GM23338 (cell line): ENCODE data around the gene MAP2K5. TPM values are rescaled to one million over a fixed set of nuclear protein-coding genes. Genes with fewer than 3 reads are reported as not detected.

Experiments used
- ATAC-seq: fragments of 200-7000 bp; cut with Tn5 transposase; 3 replicates; pipeline ENCODE4 v1.9.1; 2020
- DNase-seq: peaks from one replicate; pipeline ENCODE4 v3.0.0-alpha.2; 2015; ENCODE audit warnings: low spot score
- H2AFZ ChIP-seq: fragments of 200-600 bp; sonication (generic); 2 replicates; pipeline ENCODE4 v1.8.0; 2016; ENCODE audit warnings: antibody characterized with exemption, mild to moderate bottlenecking, moderate library complexity
- H3F3A ChIP-seq: fragments of 200-600 bp; sonication (generic); replicated peaks from 2 replicates; pipeline ENCODE4 v1.8.0; 2017; ENCODE audit warnings: antibody characterized with exemption, mixed run types, low read depth
- H3K27ac ChIP-seq: fragments of 200-600 bp; sonication (generic); 2 replicates; pipeline ENCODE4 v1.6.1; 2016; ENCODE audit warnings: low read depth
- H3K27me3 ChIP-seq: fragments of 200-600 bp; sonication (generic); 2 replicates; pipeline ENCODE4 v1.8.0; 2016; ENCODE audit warnings: mild to moderate bottlenecking, mixed run types, moderate library complexity; ENCODE audit not compliant: insufficient read depth
- H3K36me3 ChIP-seq: fragments of 200-600 bp; sonication (generic); 2 replicates; pipeline ENCODE4 v1.8.0; 2016; ENCODE audit warnings: mild to moderate bottlenecking; ENCODE audit not compliant: insufficient read depth
- H3K4me1 ChIP-seq: fragments of 200-600 bp; sonication (generic); 2 replicates; pipeline ENCODE4 v1.8.0; 2016; ENCODE audit warnings: mild to moderate bottlenecking, moderate library complexity; ENCODE audit not compliant: insufficient read depth
- H3K4me2 ChIP-seq: fragments of 200-600 bp; sonication (generic); 2 replicates; pipeline ENCODE4 v1.7.1; 2017; ENCODE audit warnings: mixed run types
- H3K4me3 ChIP-seq: fragments of 200-600 bp; sonication (generic); 2 replicates; pipeline ENCODE4 v1.6.1; 2016; ENCODE audit warnings: mixed run types
- H3K79me2 ChIP-seq: fragments of 200-600 bp; sonication (generic); replicated peaks from 2 replicates; pipeline ENCODE4 v1.8.0; 2017; ENCODE audit warnings: mild to moderate bottlenecking; ENCODE audit not compliant: insufficient read depth
- H3K9me2 ChIP-seq: fragments of 200-600 bp; sonication (generic); 2 replicates; pipeline ENCODE4 v1.8.0; 2017; ENCODE audit not compliant: insufficient read depth
- H4K20me1 ChIP-seq: fragments of 200-600 bp; sonication (generic); replicated peaks from 2 replicates; pipeline ENCODE4 v1.8.0; 2017; ENCODE audit warnings: mild to moderate bottlenecking; ENCODE audit not compliant: insufficient read depth
- H3K27ac Mint-ChIP-seq: 2 replicates; pipeline ENCODE4 v1.8.0; 2020; ENCODE audit warnings: inconsistent platforms, mild to moderate bottlenecking, moderate library complexity, mixed read lengths
- H3K27me3 Mint-ChIP-seq: 3 replicates; pipeline ENCODE4 v1.8.0; 2022; ENCODE audit warnings: low read depth, mild to moderate bottlenecking, moderate library complexity, mixed read lengths, inconsistent platforms; ENCODE audit not compliant: insufficient read depth, poor library complexity
- H3K36me3 Mint-ChIP-seq: 3 replicates; pipeline ENCODE4 v1.8.0; 2021; ENCODE audit warnings: low read depth, mild to moderate bottlenecking, inconsistent platforms, moderate library complexity, mixed read lengths
- H3K4me1 Mint-ChIP-seq: 3 replicates; pipeline ENCODE4 v1.8.0; 2020; ENCODE audit warnings: mild to moderate bottlenecking, inconsistent platforms, mixed read lengths
- H3K4me3 Mint-ChIP-seq: 3 replicates; pipeline ENCODE4 v1.8.0; 2021; ENCODE audit warnings: moderate library complexity, mild to moderate bottlenecking, inconsistent platforms, mixed read lengths
- H3K9me3 Mint-ChIP-seq: 3 replicates; pipeline ENCODE4 v1.8.0; 2020; ENCODE audit warnings: moderate library complexity, mild to moderate bottlenecking, inconsistent platforms, mixed read lengths
- CREB1 ChIP-seq: fragments of 250-450 bp; sonication (Bioruptor Pico); IDR thresholded peaks from 2 replicates; pipeline ENCODE4 v1.5.0; 2020; ENCODE audit warnings: low read depth, mild to moderate bottlenecking, moderate library complexity
- CTCF ChIP-seq, 2 experiments: fragments of 200-600 bp in 1 of 2; sonication (generic) in 1 of 2; conservative IDR thresholded peaks; 2 replicates each; pipeline versions ENCODE4 v1.5.1 to v1.6.1; 2016 to 2017; ENCODE audit warnings: antibody characterized with exemption in 2 of 2, low read depth in 2 of 2, mild to moderate bottlenecking in 2 of 2, moderate library complexity in 1 of 2
- EZH2 ChIP-seq: fragments of 200-600 bp; sonication (generic); IDR thresholded peaks from one replicate; pipeline ENCODE4 v1.8.0; 2017; ENCODE audit warnings: antibody characterized with exemption, mild to moderate bottlenecking, low read depth; ENCODE audit not compliant: unreplicated experiment
- NANOG ChIP-seq: IDR thresholded peaks from 2 replicates; pipeline ENCODE4 v1.6.1; 2016; ENCODE audit warnings: antibody characterized with exemption, borderline replicate concordance
- POLR2AphosphoS5 ChIP-seq: IDR thresholded peaks from 2 replicates; pipeline ENCODE4 v1.6.1; 2016; ENCODE audit warnings: antibody characterized with exemption, low read depth
- STAT1 ChIP-seq: IDR thresholded peaks from one replicate; pipeline ENCODE4 v1.6.1; 2016; ENCODE audit warnings: antibody characterized with exemption; ENCODE audit not compliant: unreplicated experiment
- ZNF114 ChIP-seq: fragments of 250-450 bp; sonication (Bioruptor Pico); IDR thresholded peaks from 2 replicates; pipeline ENCODE4 v1.5.0; 2020; ENCODE audit warnings: mild to moderate bottlenecking, moderate library complexity
- ZNF331 ChIP-seq: fragments of 250-450 bp; sonication (Bioruptor Pico); IDR thresholded peaks from 2 replicates; pipeline ENCODE4 v1.5.0; 2020; ENCODE audit warnings: low read depth, mild to moderate bottlenecking, moderate library complexity
- polyA plus RNA-seq: library from polyadenylated mRNA; unstranded; fragments of >200 nt; fragmentation: Nextera tagmentation; extraction: Ambion mirVana; gene quantifications from 2 replicates; pipeline ENCODE4 v1.2.1, GENCODE V29; 2016
- total RNA-seq: library from RNA; depleted of rRNA; stranded (reverse); fragments of >200 nt; shearing (Covaris generic); gene quantifications from 2 replicates; pipeline ENCODE4 v1.2.3, GENCODE V29; 2014
- TF ChIP-seq, protein P1 (sequence below): IDR thresholded peaks from one replicate; pipeline ENCODE4 v1.6.1; 2018; ENCODE audit warnings: antibody characterized with exemption; ENCODE audit not compliant: unreplicated experiment
- TF ChIP-seq, protein P2 (sequence below): IDR thresholded peaks from 2 replicates; pipeline ENCODE4 v1.6.1; 2016; ENCODE audit warnings: antibody characterized with exemption

Gene MAP2K5
- total and polyA plus RNA-seq, 2 experiments from 2014 or later = 6.5 to 13.6 TPM

- H3F3A ChIP-seq = no peaks in the 10 kb centered on the region
- H3K79me2 ChIP-seq = no peaks in the 10 kb centered on the region
- no peaks in the 10 kb centered on the region for H3K27me3 ChIP-seq
- no peak for DNase-seq
- H4K20me1 ChIP-seq = no peaks in the 10 kb centered on the region
- Mint-ChIP-seq H3K27me3 (peaks cover 23% of the 10 kb centered on the region), H3K9me3 (no peaks in the 10 kb centered on the region), H3K4me3 (no peak overlapping the region), H3K27ac (no peak overlapping the region), H3K36me3 (no peaks in the 10 kb centered on the region; the same call in 2 of the 3 replicates), H3K4me1 (peaks cover 34% of the 10 kb centered on the region)
- no peak overlapping the region for H2AFZ ChIP-seq
- no peak for ATAC-seq
- H3K4me1 ChIP-seq = peaks cover 7% of the 10 kb centered on the region
- H3K9me2 ChIP-seq = no peaks in the 10 kb centered on the region
- no peaks in the 10 kb centered on the region for H3K36me3 ChIP-seq
- TF ChIP-seq ZNF114 (CRISPR knock-in tag) (no peak), EZH2 (no peak)
- TF ChIP-seq, protein P1, sequence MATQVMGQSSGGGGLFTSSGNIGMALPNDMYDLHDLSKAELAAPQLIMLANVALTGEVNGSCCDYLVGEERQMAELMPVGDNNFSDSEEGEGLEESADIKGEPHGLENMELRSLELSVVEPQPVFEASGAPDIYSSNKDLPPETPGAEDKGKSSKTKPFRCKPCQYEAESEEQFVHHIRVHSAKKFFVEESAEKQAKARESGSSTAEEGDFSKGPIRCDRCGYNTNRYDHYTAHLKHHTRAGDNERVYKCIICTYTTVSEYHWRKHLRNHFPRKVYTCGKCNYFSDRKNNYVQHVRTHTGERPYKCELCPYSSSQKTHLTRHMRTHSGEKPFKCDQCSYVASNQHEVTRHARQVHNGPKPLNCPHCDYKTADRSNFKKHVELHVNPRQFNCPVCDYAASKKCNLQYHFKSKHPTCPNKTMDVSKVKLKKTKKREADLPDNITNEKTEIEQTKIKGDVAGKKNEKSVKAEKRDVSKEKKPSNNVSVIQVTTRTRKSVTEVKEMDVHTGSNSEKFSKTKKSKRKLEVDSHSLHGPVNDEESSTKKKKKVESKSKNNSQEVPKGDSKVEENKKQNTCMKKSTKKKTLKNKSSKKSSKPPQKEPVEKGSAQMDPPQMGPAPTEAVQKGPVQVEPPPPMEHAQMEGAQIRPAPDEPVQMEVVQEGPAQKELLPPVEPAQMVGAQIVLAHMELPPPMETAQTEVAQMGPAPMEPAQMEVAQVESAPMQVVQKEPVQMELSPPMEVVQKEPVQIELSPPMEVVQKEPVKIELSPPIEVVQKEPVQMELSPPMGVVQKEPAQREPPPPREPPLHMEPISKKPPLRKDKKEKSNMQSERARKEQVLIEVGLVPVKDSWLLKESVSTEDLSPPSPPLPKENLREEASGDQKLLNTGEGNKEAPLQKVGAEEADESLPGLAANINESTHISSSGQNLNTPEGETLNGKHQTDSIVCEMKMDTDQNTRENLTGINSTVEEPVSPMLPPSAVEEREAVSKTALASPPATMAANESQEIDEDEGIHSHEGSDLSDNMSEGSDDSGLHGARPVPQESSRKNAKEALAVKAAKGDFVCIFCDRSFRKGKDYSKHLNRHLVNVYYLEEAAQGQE = no peak
- TF ChIP-seq, protein P2, sequence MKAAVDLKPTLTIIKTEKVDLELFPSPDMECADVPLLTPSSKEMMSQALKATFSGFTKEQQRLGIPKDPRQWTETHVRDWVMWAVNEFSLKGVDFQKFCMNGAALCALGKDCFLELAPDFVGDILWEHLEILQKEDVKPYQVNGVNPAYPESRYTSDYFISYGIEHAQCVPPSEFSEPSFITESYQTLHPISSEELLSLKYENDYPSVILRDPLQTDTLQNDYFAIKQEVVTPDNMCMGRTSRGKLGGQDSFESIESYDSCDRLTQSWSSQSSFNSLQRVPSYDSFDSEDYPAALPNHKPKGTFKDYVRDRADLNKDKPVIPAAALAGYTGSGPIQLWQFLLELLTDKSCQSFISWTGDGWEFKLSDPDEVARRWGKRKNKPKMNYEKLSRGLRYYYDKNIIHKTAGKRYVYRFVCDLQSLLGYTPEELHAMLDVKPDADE = no peak
- H3K4me2 ChIP-seq = no peak overlapping the region
- no peak overlapping the region for H3K27ac ChIP-seq
- H3K4me3 ChIP-seq = no peak overlapping the region
Observed at GRCh38 chr15:67809441-67809840, 266.9 kb downstream of the MAP2K5 start.

DNA sequence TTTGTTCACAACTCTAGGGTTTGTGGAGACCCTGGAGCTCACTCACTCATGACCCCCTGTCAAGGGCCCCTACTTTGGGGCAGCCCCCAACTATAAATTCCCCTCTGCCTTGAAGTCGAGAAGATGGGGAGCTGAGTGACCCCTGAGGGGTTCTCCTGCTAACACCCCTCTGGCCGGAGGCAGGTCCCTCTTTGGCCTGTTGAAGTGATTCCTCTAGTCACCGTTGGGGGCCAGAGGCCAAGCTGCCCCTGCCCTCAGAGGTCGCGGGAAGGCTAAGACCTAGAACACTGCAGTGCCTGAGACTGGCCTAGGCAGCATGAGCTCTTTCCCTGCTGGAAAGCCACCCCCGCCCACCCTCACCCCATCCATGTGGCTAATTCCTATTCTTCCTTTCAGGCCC, 267.4 kb downstream of the MAP2K5 start:
- Mint-ChIP-seq H3K4me3 (no peak overlapping the region), H3K27me3 (peaks cover 23% of the 10 kb centered on the region), H3K36me3 (no peaks in the 10 kb centered on the region; the same call in 2 of the 3 replicates), H3K9me3 (no peaks in the 10 kb centered on the region), H3K27ac (no peak overlapping the region), H3K4me1 (peaks cover 30% of the 10 kb centered on the region)
- Histone ChIP-seq H4K20me1 (no peaks in the 10 kb centered on the region), H3K4me1 (peaks cover 3% of the 10 kb centered on the region), H3F3A (no peaks in the 10 kb centered on the region), H3K36me3 (no peaks in the 10 kb centered on the region), H3K27me3 (no peaks in the 10 kb centered on the region), H3K4me2 (no peak overlapping the region), H2AFZ (no peak overlapping the region), H3K9me2 (no peaks in the 10 kb centered on the region), H3K27ac (no peak overlapping the region), H3K4me3 (no peak overlapping the region), H3K79me2 (no peaks in the 10 kb centered on the region)
- ATAC-seq = no peak
- no peak for DNase-seq
- no peak for TF ChIP-seq NANOG
- TF ChIP-seq, protein P1 = no peak
- no peak for TF ChIP-seq STAT1
- TF ChIP-seq POLR2AphosphoS5 = no peak
- no peak for TF ChIP-seq CREB1 (CRISPR knock-in tag)
- TF ChIP-seq ZNF331 (CRISPR knock-in tag) = no peak
- TF ChIP-seq EZH2 = no peak
- TF ChIP-seq CTCF (conservative IDR thresholded peaks at IDR 0.05; ENCODE audit: low read depth in 2 of 2) = no peak
